Spleen (tissue), 7 donors: Measurements from ENCODE around the gene E2F7.

Experiments
- CTCF ChIP-seq, 11 experiments: fragments of 200-600 bp in 7 of 11; fragments of 450-650 bp in 4 of 11; sonication (generic) in 4 of 11; IDR thresholded peaks in 8 of 11; conservative IDR thresholded peaks in 3 of 11; 1 replicate in 7 of 11; 2 replicates in 4 of 11; pipeline versions ENCODE4 v1.4.0 to v1.8.0; 2016 to 2021; ENCODE audit warnings: antibody characterized with exemption in 11 of 11, inconsistent platforms in 4 of 11, mild to moderate bottlenecking in 1 of 11
- POLR2A ChIP-seq, 3 donors: fragments of 450-650 bp; IDR thresholded peaks; one replicate each; pipeline ENCODE4 v1.5.1; 2017; ENCODE audit warnings: antibody characterized with exemption in 3 of 3, mild to moderate bottlenecking in 1 of 3
- POLR2AphosphoS5 ChIP-seq, 3 donors: sonication (generic); formaldehyde crosslinking; IDR thresholded peaks; one replicate each; pipeline ENCODE4 v1.5.1; 2017; ENCODE audit warnings: antibody characterized with exemption in 3 of 3
- donor health status: DM: no; HTN: no; CAD: no; lungs with moderate emphysema.
- donor health status: DM: no; HTN: no; CAD: no.
- donor health status: DM: no; HTN: no; CAD: no.

- TF ChIP-seq CTCF (IDR thresholded peaks at IDR 0.05 in 8 of 11, conservative IDR thresholded peaks at IDR 0.05 in 3 of 11) (no peak), POLR2A (IDR thresholded peaks at IDR 0.05) (no peak), POLR2AphosphoS5 (IDR thresholded peaks at IDR 0.05) (no peak)
These were observed 12.9 kb upstream of the E2F7 start for GRCh38 chr12:77078231-77078630.
